ENCODE results near the gene TRIM31.

GRCh38 chr6:30063315-30063714, 49.6 kb downstream of the TRIM31 start:
- no peak for TF ChIP-seq CTCF (conservative IDR thresholded peaks at IDR 0.05; ENCODE audit: low read depth, low read length)
- no peak for TF ChIP-seq EZH2 (IDR thresholded peaks at IDR 0.05; ENCODE audit: borderline replicate concordance, low read depth, low read length, poor library complexity, severe bottlenecking)
